ENCODE measurements around the gene FLT3.
A peak's percentile ranks its signal among the peaks of the same experiment; 100 is the strongest.

- TF ChIP-seq ZBTB11 (tag by site-specific recombination; conservative IDR thresholded peaks at IDR 0.05; ENCODE audit: low read depth), result no peak
- TF ChIP-seq TRIM28 (IDR thresholded peaks at IDR 0.05; ENCODE audit: borderline replicate concordance, low read length), result no peak
- TF ChIP-seq REPIN1 (tag by site-specific recombination; IDR thresholded peaks at IDR 0.05; ENCODE audit: low read depth), result no peak
- no peak for TF ChIP-seq SALL2 (tag by site-specific recombination; IDR thresholded peaks at IDR 0.05; ENCODE audit: borderline replicate concordance)
- peak; percentile 13; the same call in 1 of the 2 replicates for TF ChIP-seq CTCF (tag by site-specific recombination; IDR thresholded peaks at IDR 0.05)
- TF ChIP-seq PATZ1 (tag by site-specific recombination; IDR thresholded peaks at IDR 0.05), result no peak
- TF ChIP-seq TCF7L2 (IDR thresholded peaks at IDR 0.05; ENCODE audit: borderline replicate concordance, low read depth, low read length), result no peak
- no peak for TF ChIP-seq ZNF24 (tag by site-specific recombination; IDR thresholded peaks at IDR 0.05)
- TF ChIP-seq ZNF747 (tag by site-specific recombination; IDR thresholded peaks at IDR 0.05), result no peak
- TF ChIP-seq ZNF76 (tag by site-specific recombination; IDR thresholded peaks at IDR 0.05; ENCODE audit: borderline replicate concordance, low read depth), result no peak
- TF ChIP-seq REST (tag by site-specific recombination; IDR thresholded peaks at IDR 0.05), result no peak
- no peak for TF ChIP-seq ZFP37 (tag by site-specific recombination; IDR thresholded peaks at IDR 0.05)
- TF ChIP-seq ZNF114 (tag by site-specific recombination; IDR thresholded peaks at IDR 0.05), result no peak
These were observed 139.8 kb downstream of the FLT3 start for GRCh38 chr13:27960362-27961226.
